ENCODE measurements around the gene HEPH. TPM values are rescaled to one million over a fixed set of nuclear protein-coding genes. Genes with fewer than 3 reads are reported as not detected.
"Not testable (repeated sequence)": the region's sequence is repeated elsewhere in the genome, so short reads cannot be mapped to it uniquely, and the experiment has no call there.

Gene HEPH
- total RNA-seq, 3 donors from 2014 or later = 0.05 to 0.13 (median 0.08) TPM

DNA sequence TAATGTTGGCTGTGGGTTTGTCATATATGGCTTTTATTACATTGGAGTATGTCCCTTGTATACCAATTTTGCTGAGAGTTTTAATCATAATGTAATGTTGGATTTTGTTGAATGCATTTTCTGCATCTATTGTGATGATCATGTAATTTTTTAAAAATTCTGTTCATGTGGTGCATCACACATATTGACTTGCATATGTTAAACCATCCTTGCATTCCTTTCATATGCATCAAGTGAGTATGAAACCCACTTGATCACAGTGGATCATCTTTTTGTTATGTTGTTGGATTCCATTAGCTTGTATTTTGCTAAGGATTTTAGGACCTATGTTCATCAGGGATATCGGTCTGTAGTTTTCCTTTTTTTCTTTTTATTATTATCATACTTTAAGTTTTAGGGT, 12.1 kb downstream of the HEPH start:
- no peak for ATAC-seq
- H3K36me3 Mint-ChIP-seq (ENCODE audit: insufficient read depth) = no peaks in the 10 kb centered on the region
- peaks cover 43% of the 10 kb centered on the region for H3K9me3 Mint-ChIP-seq
- H3K4me1 Mint-ChIP-seq (ENCODE audit: low read depth) = no peaks in the 10 kb centered on the region
- no peak for DNase-seq
- no peak overlapping the region for H3K4me3 Mint-ChIP-seq
- no peaks in the 10 kb centered on the region for H3K27me3 Mint-ChIP-seq (ENCODE audit: low read depth)

DNA sequence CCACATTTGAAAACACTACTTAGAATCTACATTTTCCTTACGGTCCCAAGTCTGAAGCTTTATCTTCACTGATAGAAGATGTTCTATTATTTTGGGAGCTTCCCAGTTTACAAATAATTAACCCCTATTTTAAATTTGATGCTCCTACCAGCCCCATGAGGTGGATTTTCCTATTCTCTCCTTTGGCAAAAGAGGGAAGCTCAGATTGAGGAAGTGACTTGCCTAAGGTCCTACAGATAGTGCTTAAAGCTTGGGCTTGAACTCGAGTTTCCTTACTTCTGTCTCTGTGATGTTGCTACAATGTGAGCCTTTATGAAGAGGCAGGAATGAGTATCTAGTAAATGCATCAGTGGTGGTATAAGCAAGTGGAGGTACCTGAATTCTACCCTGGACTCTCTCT, 27.5 kb downstream of the HEPH start:
- Mint-ChIP-seq H3K27me3 (ENCODE audit: low read depth) (no peaks in the 10 kb centered on the region), H3K4me3 (no peak overlapping the region), H3K4me1 (ENCODE audit: low read depth) (peaks cover 7% of the 10 kb centered on the region), H3K9me3 (no peaks in the 10 kb centered on the region), H3K36me3 (ENCODE audit: insufficient read depth) (no peaks in the 10 kb centered on the region)
- DNase-seq = no peak
- ATAC-seq = no peak

DNA sequence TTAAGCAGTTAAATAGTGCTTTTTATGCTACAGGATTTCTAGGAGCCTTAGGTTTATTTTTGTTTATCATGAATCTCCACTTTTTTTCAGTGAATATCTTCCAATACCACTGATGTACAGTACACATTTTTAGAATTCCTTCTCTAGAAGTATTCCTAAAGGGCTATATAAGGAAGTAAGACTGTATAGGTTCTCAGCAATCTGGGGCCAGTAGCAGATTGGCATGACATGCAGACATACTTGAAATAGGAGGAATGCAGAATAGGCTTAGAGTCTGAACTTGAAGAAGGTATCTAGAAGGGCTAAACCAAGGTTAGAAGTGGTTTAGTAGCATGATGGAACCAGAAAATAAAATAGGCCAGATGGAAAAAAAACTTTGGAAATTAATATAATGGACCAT, 29.8 kb downstream of the HEPH start:
- H3K36me3 Mint-ChIP-seq (ENCODE audit: insufficient read depth) = no peaks in the 10 kb centered on the region
- H3K4me3 Mint-ChIP-seq = no peak overlapping the region
- no peaks in the 10 kb centered on the region for H3K9me3 Mint-ChIP-seq
- ATAC-seq = no peak
- peaks cover 7% of the 10 kb centered on the region for H3K4me1 Mint-ChIP-seq (ENCODE audit: low read depth)
- no peaks in the 10 kb centered on the region for H3K27me3 Mint-ChIP-seq (ENCODE audit: low read depth)
- no peak for DNase-seq

DNA sequence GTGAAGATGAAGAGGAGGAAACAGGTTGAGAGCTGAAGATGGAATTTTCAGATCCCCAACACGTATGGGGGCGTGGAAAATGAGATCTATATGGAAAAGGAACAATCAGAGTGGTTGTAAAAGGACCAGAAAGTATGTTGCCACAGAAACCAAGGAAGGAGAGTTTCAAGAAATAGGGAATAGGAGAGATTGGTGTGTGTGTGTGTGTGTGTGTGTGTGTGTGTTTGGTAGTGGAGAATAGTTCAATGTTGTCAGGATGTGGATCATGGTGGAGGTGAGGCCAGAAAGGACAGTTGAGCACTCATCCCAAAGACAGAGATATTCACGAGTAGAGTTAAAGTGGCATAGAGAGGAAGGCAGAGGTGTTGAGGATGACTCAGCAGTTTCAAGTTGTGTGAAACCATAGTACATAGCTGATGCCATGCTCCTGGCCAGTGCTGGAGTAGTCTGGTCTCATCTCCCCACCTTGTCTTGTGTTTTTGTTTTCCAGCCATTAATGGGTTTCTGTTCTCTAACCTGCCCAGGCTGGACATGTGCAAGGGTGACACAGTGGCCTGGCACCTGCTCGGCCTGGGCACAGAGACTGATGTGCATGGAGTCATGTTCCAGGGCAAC, 36.1 kb downstream of the HEPH start:
- no peak for DNase-seq
- H3K9me3 Mint-ChIP-seq = no peaks in the 10 kb centered on the region

DNA sequence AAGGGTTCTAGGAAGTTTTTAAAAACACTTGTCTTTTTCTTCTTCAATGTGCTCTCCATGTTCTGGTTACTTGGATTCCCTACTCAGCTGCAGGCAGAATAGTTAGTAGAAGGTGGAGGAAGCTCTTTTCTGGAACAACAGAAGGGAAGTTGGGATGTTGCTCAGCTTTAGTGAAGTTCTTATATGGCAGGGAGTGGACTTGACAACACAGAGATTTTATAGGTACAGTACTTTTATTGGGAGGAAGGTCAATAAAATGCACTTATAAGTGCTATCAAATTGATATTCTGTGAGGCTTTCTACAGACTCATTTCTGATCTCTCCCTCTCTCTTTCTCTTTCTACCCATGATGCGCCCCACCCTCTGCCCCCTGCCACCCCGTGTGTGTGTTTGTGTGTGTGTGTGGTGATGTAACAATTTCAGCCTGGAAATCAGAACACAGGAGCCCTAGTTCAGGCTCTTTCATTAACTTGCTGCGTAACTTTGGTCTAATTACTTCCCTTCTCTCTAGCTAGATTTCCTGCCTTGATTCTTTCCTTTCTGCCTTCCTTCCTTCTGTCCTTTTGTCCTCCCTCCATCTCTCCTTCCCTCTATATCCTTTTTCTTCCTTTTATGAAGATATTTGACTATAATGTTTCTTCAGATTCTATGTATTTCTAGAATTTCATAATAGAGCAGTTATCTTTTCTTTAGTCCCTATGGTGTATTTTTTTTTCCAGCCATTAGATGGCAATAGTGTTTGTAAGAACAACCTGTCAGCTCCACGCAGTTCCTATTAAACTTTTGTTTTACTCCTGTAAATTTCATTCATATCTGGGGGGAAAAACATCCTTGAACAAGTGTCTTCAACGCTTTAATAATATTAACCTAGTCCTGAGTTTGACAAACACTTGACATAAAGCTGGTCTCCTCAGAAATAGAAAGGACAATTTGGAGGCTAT, 37.1 kb downstream of the HEPH start:
- peaks cover 19% of the 10 kb centered on the region for H3K4me1 Mint-ChIP-seq (ENCODE audit: low read depth)
- no peak overlapping the region for H3K4me3 Mint-ChIP-seq
- no peak for DNase-seq
- no peaks in the 10 kb centered on the region for H3K27me3 Mint-ChIP-seq (ENCODE audit: low read depth)
- no peaks in the 10 kb centered on the region for H3K9me3 Mint-ChIP-seq
- no peak for ATAC-seq
- H3K36me3 Mint-ChIP-seq (ENCODE audit: insufficient read depth) = no peaks in the 10 kb centered on the region

More for the DNA sequence above, 36.1 kb downstream of the HEPH start:
- no peak for ATAC-seq
- Mint-ChIP-seq H3K27me3 (ENCODE audit: low read depth) (no peaks in the 10 kb centered on the region), H3K4me3 (no peak overlapping the region), H3K36me3 (ENCODE audit: insufficient read depth) (no peaks in the 10 kb centered on the region), H3K4me1 (ENCODE audit: low read depth) (peaks cover 19% of the 10 kb centered on the region)

DNA sequence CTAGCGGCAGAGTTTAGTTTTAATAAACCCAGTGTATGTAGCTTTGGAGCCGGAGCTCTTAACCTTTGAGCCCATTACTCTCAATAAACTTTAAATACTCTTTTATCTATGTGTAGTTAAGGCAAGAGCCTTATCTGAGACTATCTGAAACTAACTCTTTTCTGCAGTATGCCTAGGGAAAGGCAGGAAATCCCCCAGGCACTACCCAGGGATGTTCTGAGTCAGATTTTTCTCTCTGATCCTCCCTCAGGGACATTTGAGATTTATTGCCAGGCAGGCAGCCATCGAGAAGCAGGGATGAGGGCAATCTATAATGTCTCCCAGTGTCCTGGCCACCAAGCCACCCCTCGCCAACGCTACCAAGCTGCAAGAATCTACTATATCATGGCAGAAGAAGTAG, 39.1 kb downstream of the HEPH start:
- DNase-seq = no peak
- peaks cover 19% of the 10 kb centered on the region for H3K4me1 Mint-ChIP-seq (ENCODE audit: low read depth)
- no peak for ATAC-seq
- no peaks in the 10 kb centered on the region for H3K9me3 Mint-ChIP-seq
- H3K4me3 Mint-ChIP-seq = no peak overlapping the region
- H3K36me3 Mint-ChIP-seq (ENCODE audit: insufficient read depth) = no peaks in the 10 kb centered on the region
- H3K27me3 Mint-ChIP-seq (ENCODE audit: low read depth) = no peaks in the 10 kb centered on the region

DNA sequence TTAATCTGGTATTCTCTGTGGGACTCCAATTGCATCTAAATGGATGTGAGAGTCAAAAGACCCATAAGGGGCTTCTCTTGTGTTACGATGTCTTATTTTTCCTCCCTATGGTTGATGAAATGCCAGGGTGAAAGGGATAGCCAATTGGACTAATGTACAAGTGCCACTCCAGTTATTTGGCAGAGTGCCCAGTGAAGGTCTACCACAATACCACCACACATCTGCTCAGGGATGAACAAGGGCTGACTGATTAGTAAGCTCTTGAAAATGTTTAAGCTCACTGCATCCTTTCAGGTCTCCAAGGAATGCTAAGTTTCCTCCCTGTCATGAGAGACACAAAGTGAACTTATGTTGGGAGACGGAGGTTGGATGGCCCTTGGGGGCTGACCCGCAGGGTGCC, 57.8 kb downstream of the HEPH start:
- H3K27me3 Mint-ChIP-seq (ENCODE audit: low read depth) = no peaks in the 10 kb centered on the region
- H3K4me3 Mint-ChIP-seq = no peak overlapping the region
- ATAC-seq (no peak), DNase-seq (no peak)
- peaks cover 3% of the 10 kb centered on the region for H3K9me3 Mint-ChIP-seq
- no peaks in the 10 kb centered on the region for H3K4me1 Mint-ChIP-seq (ENCODE audit: low read depth)
- no peaks in the 10 kb centered on the region for H3K36me3 Mint-ChIP-seq (ENCODE audit: insufficient read depth)

DNA sequence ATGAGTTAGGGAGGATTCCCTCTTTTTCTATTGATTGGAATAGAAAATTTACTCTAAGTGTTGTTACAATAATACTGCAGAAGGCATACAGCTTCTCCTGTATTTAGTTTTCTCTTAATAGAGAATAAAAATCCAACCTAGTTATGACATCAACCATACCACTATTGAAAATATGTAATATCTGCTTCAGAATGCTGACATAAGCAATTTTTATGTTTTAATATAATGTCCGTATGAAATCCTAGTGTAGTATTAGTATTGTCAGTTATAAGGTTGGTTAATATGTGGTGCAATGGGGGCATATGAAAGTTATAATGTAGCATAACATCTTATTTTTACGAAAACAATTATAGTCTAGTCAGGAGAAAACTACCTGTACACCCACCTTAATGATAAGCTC, 68.2 kb downstream of the HEPH start:
- Mint-ChIP-seq H3K4me1 (ENCODE audit: low read depth) (no peaks in the 10 kb centered on the region), H3K4me3 (no peak overlapping the region), H3K36me3 (ENCODE audit: insufficient read depth) (no peaks in the 10 kb centered on the region), H3K27me3 (ENCODE audit: low read depth) (peaks cover 1% of the 10 kb centered on the region), H3K9me3 (peaks cover 5% of the 10 kb centered on the region)
- ATAC-seq = no peak
- no peak for DNase-seq

DNA sequence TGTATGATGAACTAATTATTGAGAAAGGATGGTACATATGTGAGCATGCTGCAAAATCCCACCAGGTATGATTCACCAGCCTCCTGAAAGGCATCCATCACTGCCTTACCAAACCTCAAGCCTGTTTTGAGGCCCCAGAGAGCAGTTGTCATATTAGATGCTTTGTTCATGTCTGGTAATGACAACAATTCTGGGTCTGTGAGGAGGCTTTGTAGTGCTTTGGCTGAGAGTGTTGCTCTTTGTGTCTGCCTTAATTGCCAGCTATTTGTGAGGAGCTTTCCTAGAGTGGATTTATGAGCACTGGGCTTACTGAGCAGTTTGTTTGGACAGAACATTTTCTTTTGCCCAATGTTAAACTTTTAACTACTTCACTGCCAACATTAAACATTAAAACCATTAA, 69.2 kb downstream of the HEPH start:
- Mint-ChIP-seq H3K4me3 (no peak overlapping the region), H3K36me3 (ENCODE audit: insufficient read depth) (no peaks in the 10 kb centered on the region), H3K27me3 (ENCODE audit: low read depth) (peaks cover 1% of the 10 kb centered on the region), H3K4me1 (ENCODE audit: low read depth) (no peaks in the 10 kb centered on the region), H3K9me3 (peaks cover 5% of the 10 kb centered on the region)
- no peak for DNase-seq
- ATAC-seq = no peak

DNA sequence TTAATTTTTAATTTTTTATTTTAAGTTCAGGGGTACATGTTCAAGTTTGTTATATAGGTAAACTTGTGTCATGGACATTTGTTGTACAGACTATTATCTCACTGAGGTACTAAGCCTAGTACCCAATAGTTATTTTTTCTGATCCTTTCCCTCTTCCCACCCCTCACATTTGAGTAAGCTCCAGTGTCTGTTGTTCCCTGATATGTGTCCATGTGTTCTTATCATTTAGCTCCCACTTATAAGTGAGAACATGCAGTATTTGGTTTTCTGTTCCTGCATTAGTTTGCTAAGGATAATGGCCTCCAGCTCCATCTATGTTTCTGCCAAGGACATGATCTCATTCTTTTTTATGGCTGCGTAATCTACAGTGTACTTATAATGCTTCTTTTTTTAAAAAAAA, 69.9 kb downstream of the HEPH start:
- not testable (repeated sequence) for H3K27me3 Mint-ChIP-seq (ENCODE audit: low read depth); H3K4me1 Mint-ChIP-seq (ENCODE audit: low read depth); ATAC-seq; H3K4me3 Mint-ChIP-seq; H3K9me3 Mint-ChIP-seq; H3K36me3 Mint-ChIP-seq (ENCODE audit: insufficient read depth); DNase-seq

DNA sequence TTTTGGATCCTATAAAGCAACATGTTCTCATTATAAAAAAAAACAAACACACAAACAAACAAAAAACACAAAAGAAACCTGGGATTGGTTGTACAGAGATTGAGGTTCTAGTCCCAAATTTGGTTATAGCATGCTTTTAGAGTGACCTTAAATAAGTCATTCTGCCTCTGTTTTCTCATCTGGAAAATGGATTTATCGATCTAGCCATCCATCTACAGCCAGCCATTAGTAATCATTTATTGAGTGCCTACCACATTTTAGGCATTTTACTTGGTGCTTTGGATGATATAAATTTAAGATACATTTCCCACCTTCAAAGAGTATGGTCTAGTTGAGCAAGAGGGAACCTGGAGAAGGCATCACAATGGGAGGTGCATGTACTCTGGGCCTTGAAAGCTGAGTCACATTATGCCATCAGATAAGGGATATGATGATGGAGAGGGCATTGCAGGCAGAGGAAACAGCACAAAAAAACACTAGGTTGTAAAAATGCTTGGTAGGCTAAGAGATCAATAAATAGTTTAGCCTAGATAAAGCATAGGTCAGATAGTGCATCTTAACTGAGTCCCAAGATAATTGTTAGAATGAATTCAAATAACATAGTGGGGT, 91.4 kb downstream of the HEPH start:
- Mint-ChIP-seq H3K36me3 (ENCODE audit: insufficient read depth) (no peaks in the 10 kb centered on the region), H3K4me3 (no peak overlapping the region), H3K4me1 (ENCODE audit: low read depth) (no peaks in the 10 kb centered on the region), H3K27me3 (ENCODE audit: low read depth) (no peaks in the 10 kb centered on the region), H3K9me3 (peaks cover 9% of the 10 kb centered on the region)
- ATAC-seq (no peak), DNase-seq (no peak)

DNA sequence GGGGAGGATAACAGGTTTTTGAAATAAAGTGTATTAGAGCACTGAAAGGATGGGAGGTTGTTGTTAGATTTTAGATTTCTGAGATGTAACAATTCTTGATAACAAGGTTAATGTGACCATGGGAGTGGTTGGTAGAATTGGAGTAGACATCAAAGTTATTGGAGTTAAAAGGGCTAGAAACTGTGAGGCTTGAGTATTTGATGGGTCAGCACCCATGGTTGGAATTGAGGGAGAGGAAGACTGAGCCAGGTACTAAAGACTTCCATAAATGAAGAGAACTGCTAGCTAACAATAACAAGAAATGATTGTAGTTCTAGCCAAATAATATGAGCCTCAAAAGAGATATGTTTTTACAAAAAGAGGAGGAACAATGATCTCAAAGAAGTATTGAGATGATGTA, 98.8 kb downstream of the HEPH start:
- Mint-ChIP-seq H3K36me3 (ENCODE audit: insufficient read depth) (no peaks in the 10 kb centered on the region), H3K4me1 (ENCODE audit: low read depth) (no peaks in the 10 kb centered on the region)

More for the DNA sequence above, 98.8 kb downstream of the HEPH start:
- DNase-seq (no peak), ATAC-seq (no peak)
- H3K9me3 Mint-ChIP-seq = no peaks in the 10 kb centered on the region
- no peak overlapping the region for H3K4me3 Mint-ChIP-seq
- H3K27me3 Mint-ChIP-seq (ENCODE audit: low read depth) = no peaks in the 10 kb centered on the region
